HL-60 (cell line): ENCODE data around the gene CILP2.

Experiments
- GABPA ChIP-seq: IDR thresholded peaks from 2 replicates; pipeline ENCODE4 v1.6.1; 2012; ENCODE audit warnings: low read depth
- POLR2AphosphoS5 ChIP-seq: IDR thresholded peaks from 2 replicates; pipeline ENCODE4 v1.6.1; 2012; ENCODE audit warnings: low read depth
- TF ChIP-seq, protein P1 (sequence below): IDR thresholded peaks from one replicate; pipeline ENCODE4 v1.5.1; 2011; ENCODE audit warnings: low read length, control low read depth, inconsistent platforms; ENCODE audit not compliant: insufficient read depth
- TF ChIP-seq, protein P2 (sequence below): IDR thresholded peaks from 2 replicates; pipeline ENCODE4 v1.6.1; 2012; ENCODE audit warnings: low read depth; ENCODE audit not compliant: insufficient replicate concordance

DNA sequence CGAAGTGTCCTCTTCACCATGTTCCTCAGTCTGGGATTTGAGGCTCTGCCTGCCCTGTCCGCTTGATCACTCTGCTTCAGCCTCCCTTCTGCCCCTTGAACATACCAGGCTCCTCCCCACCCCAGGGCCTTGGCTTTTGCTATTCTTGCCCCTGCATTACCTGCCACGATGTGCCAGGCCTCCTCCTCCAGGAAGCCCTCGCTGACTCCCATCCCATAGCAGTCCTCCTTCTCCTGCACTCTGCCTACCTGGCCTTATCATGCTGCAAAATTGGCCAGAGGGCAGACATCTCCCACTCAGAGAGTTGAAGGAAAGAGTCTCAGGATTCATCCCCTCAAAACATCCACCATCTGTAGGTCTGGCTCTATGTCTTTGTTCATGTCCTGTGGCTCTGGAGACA lies 7.2 kb upstream of the CILP2 start:
- TF ChIP-seq, protein P1, sequence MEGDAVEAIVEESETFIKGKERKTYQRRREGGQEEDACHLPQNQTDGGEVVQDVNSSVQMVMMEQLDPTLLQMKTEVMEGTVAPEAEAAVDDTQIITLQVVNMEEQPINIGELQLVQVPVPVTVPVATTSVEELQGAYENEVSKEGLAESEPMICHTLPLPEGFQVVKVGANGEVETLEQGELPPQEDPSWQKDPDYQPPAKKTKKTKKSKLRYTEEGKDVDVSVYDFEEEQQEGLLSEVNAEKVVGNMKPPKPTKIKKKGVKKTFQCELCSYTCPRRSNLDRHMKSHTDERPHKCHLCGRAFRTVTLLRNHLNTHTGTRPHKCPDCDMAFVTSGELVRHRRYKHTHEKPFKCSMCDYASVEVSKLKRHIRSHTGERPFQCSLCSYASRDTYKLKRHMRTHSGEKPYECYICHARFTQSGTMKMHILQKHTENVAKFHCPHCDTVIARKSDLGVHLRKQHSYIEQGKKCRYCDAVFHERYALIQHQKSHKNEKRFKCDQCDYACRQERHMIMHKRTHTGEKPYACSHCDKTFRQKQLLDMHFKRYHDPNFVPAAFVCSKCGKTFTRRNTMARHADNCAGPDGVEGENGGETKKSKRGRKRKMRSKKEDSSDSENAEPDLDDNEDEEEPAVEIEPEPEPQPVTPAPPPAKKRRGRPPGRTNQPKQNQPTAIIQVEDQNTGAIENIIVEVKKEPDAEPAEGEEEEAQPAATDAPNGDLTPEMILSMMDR: no peak
- TF ChIP-seq POLR2AphosphoS5: no peak
- no peak for TF ChIP-seq GABPA
- TF ChIP-seq, protein P2, sequence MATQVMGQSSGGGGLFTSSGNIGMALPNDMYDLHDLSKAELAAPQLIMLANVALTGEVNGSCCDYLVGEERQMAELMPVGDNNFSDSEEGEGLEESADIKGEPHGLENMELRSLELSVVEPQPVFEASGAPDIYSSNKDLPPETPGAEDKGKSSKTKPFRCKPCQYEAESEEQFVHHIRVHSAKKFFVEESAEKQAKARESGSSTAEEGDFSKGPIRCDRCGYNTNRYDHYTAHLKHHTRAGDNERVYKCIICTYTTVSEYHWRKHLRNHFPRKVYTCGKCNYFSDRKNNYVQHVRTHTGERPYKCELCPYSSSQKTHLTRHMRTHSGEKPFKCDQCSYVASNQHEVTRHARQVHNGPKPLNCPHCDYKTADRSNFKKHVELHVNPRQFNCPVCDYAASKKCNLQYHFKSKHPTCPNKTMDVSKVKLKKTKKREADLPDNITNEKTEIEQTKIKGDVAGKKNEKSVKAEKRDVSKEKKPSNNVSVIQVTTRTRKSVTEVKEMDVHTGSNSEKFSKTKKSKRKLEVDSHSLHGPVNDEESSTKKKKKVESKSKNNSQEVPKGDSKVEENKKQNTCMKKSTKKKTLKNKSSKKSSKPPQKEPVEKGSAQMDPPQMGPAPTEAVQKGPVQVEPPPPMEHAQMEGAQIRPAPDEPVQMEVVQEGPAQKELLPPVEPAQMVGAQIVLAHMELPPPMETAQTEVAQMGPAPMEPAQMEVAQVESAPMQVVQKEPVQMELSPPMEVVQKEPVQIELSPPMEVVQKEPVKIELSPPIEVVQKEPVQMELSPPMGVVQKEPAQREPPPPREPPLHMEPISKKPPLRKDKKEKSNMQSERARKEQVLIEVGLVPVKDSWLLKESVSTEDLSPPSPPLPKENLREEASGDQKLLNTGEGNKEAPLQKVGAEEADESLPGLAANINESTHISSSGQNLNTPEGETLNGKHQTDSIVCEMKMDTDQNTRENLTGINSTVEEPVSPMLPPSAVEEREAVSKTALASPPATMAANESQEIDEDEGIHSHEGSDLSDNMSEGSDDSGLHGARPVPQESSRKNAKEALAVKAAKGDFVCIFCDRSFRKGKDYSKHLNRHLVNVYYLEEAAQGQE: no peak
